Stimulated activated CD4-positive, alpha-beta T cell treated with anti-CD3 and anti-CD28 coated beads, Interleukin-15, amount 100 ng/mL, for 24 hours (primary cell): ENCODE data around the gene GNG7.
"Not testable (repeated sequence)": the region's sequence is repeated elsewhere in the genome, so short reads cannot be mapped to it uniquely, and the experiment has no call there.

Experiments used
- DNase-seq: peaks from one replicate; pipeline ENCODE4 v3.0.0-alpha.2; 2020

The GNG7 gene

GRCh38 chr19:2711172-2711874, 8.8 kb upstream of the GNG7 start:
- no peak for DNase-seq

- DNase-seq = no peak
Measured at GRCh38 chr19:2706251-2706650, 3.8 kb upstream of the GNG7 start.

DNA sequence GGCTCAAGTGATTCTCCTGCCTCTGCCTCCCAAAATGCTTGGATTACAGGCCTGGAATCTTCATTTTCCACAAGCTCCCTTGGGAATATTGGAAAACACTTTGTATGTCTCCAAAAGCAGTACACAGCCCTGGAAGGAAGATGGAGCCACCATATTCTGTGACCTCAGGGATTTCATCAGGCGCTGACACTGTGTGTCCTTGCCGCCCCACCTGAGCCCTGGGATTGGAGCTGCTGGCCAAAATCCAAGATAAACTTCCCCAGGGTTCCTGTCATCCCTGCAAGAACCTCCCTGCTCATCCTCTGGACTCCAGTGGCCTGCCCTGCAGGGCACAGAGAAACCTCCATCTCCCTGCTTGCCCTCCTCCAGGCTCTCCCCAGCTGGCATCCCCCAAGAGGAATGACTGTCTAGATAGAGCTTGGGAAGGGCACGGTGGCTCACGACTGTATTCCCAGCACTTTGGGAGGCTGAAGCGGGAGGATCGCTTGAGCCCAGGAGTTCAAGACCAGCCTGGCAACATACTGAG, 1.3 kb upstream of the GNG7 start:
- no peak for DNase-seq

DNA sequence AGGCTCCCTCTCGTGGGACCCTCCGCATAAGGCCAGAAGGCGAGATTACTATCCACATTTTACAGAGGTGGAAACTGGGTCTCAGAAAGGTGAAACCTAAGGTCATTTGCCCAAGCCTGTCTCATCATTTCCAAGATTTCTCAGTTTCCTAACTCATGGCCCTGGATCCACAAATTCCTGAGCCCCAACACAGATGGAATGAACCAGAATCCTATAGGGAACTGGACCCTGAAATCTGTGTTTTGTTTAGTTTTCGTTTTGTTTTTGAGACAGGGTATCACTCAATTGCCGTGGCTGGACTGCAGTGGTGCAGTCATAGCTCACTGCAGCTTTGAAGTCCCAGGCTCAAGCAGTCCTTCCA, 563 bp upstream of the GNG7 start:
- DNase-seq = no peak

GRCh38 chr19:2701361-2702169, 929 bp downstream of the GNG7 start:
- no peak for DNase-seq

DNA sequence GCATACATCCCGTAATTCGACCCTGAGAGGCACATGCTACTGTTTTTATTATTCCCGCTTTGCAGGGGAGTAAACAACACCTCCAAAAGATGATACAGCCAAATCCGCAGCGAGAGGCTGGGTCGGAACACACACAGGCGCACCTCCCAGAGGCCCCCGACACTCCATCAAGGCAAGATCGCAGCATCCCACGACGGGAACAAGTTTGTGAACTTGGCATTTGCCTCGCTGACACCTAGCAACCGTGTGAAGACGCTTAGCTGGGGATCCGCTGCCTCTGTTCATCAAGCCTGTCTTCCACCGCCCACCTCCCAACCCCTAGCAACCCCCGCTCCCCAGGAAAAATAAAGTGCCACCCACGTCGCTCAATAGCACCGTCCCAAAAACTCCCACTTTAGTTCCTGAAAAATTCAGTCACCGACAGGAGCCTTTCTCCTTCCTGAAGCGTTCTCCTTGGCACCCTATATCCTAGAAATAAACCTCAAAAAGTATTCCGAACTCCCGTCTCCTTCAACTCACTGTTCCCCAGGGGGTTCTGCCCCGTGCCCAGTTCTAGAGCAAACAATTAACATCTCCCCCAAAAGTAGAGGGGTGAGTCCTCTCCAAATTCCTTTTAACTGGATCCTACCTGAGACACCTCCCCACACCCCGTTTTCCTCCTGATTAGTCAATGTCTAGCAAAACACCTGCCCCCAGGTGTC, 1.7 kb downstream of the GNG7 start:
- DNase-seq = no peak

GRCh38 chr19:2699413-2700140, 2.9 kb downstream of the GNG7 start:
- no peak for DNase-seq

- DNase-seq = no peak
Measured at GRCh38 chr19:2694196-2694595, 8.3 kb downstream of the GNG7 start.

DNA sequence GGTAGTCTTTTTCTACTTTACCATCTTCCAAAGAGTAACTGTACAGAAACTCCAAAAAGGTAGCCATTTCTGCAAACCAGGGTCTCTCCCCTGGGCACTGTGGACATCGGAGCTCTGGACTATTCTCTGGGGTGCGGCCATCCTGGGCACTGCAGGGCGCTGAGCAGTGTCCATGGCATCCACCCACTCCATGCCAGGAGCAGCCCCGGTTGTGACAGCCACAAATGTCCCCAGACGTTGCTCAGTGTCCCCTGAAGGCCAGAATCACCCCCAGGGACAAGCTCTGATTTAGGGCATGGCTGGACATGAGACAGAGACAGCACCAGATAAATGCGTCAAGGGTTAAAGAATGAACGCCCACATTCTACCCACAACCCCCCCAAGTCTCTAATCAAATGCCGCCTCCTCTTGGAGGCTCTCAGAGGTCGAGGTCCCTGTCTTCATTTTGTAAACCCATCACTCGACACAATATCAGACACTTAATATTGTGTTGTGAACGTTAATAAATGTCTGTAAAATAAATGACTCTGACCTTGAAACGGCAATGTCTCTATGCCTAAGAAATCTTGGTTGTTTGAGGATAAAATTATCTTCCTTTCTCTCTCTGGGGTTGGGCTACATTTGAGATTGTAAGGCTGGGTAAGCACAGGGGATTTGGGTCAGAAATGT, 8.9 kb downstream of the GNG7 start:
- DNase-seq = no peak

DNA sequence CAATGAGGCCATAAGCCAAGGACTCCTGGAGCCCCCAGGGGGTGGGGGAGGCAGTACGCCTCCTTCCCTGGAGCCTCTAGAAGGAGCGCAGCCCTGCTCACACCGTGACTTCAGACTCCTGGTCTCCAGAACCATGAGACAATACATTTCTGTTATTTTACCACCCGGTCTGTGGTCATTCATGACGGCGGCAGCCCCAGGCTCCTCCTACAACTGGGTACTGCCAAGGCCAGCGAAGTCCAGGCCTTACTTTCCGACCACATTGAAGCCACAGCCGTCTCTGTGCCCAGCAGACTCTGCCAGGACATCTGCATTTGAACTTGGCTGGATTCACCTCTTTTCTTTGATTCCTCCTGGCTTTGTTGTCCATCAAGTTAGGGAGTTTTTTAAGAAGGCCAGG, 10.5 kb downstream of the GNG7 start:
- no peak for DNase-seq

DNA sequence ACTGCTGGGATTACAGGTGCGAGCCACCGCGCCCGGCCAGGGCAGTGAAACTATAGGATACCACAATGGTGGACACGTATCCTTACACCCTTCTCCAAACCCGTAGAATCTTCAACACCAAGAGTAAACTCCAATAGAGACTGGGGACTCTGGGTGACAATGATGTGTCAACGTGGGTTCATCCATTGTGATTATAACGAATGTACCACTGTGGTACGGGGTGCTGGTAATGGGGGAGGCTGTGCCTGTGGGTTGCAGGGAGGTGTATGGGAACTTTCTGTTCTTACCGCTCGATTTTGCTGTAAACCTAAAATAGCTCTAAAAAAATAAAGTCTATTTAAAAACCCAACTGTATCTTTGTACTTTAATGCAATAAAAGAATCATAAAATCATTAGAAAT, 11.6 kb downstream of the GNG7 start:
- no peak for DNase-seq

- DNase-seq = no peak
Measured at GRCh38 chr19:2686360-2686759, 16.1 kb downstream of the GNG7 start.

- DNase-seq = no peak
Measured at GRCh38 chr19:2685204-2685704, 17.2 kb downstream of the GNG7 start.

DNA sequence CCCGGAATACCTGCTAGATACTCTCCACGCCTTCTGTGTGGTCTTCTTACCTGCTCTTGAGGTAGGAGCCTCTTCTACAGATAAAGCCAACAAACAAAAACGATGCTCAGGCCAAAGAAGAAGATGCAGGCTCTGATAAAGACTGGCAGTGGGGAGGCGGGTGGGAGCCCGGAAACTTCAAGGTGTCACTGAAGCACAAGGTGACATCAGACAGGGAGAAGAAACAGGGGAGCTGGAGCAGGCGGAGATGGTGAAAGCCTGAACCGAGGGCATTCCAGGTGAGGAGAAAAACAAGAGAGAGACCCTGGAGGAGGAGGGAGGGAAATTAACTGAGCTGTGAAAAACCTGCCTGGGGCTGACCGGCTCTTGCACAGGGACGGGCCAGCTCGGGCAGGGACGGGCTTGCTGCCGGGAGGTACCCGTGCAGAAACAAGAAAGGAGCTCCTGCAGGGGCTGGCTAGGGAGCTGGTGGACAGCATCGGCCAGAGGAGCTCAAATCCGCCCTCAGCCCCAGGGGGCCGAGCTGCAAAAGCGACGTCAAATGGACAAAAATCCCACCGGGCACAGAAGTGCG, 19.0 kb downstream of the GNG7 start:
- no peak for DNase-seq

- DNase-seq = no peak
Measured at GRCh38 chr19:2680808-2681207, 21.7 kb downstream of the GNG7 start.

- DNase-seq = no peak
Measured at GRCh38 chr19:2679439-2679838, 23.1 kb downstream of the GNG7 start.

DNA sequence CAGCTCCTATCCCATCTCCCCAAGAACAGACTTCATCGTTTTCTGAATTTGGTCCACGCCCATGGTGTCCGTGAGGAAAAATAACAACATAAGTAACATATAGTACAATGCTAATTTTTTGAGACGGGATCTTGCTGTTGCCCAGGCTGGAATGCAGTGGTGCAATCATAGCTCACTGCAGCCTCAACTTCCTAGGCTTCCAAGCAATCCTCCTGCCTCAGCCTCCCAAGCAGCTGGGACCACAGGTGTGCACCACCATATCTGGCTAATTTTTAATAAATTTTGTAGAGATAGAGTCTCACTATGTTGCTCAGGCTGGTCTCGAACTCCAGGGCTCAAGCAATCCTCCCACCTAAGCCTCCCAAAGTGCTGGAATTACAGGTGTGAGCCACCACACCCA, 23.5 kb downstream of the GNG7 start:
- not testable (repeated sequence) for DNase-seq

DNA sequence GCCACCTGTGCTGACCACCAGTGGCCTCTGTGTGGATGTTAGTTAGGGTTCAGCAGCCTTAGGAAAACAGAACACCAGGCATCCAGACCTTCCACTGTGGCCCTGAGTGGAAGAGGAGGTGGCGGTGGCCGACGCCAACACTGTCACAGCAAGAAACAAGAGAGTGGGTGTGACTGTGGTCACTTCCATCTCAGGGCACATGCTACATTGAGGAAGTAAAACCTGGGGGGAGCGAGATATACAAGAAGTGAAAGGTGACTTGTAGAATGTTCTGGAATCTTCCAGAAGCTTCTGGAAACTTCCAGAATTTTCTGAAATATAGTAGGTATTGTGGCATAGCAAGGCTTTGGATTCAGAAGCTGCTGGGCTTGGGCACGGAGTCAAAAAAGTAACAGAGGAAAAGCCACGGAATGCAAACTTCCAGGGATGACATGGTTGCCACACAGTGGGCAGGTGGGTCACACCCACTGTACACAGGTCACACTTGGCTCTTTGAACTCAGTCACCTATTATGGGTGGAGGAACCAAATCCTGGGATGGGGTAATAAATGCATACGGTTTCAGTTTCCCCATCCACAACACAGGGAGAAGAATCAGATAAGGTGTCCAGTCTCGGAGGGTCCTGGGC, 24.3 kb downstream of the GNG7 start:
- no peak for DNase-seq

GRCh38 chr19:2676823-2677222, 25.7 kb downstream of the GNG7 start:
- DNase-seq = no peak

DNA sequence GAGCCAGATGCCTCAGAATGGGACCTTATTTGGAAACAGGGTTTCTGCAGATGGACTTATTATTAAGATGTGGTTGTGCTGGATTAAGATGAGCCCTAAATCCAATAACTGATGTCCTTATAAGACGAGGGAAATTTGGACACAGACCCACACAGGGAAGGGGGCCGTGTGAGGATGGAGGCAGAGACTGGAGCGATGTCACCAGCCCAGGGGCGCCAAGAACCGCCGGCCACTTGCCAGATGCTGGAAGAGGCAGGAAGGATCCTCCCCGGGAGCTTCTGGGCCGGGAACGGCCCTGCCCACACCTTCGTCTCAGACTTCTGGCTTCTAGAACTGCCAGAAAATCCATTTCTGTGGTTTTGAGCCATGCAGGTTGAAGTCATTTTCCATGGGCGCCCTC, 26.6 kb downstream of the GNG7 start:
- no peak for DNase-seq

GRCh38 chr19:2670217-2670616, 32.3 kb downstream of the GNG7 start:
- DNase-seq = no peak
